ENCODE results near the gene DPP6. TPM values are rescaled to one million over a fixed set of nuclear protein-coding genes. Genes with fewer than 3 reads are reported as not detected.

The DPP6 gene
- total RNA-seq, 1 experiment from 2014 or later: not detected

DNA sequence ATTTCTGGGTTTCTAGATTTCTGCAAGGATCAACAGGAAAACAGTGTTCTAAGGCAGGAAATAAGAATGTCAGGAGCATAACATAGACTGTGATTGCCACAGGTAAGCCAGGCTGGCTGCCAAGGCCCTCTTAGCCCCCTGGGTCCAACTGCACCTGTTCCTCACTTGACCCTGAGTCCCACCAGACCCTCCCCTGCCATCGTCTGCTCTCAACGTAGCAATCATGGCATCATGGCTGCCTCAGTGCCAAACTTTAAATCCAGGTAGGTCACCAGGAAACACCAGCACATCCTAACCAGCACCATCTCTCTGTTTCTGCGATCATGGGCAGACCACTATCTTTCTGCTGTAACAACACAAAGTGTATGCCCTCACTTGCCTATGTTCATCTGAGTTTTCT, 683.6 kb downstream of the DPP6 start:
- no peaks in the 10 kb centered on the region for H4K20me1 ChIP-seq (ENCODE audit: low read length)
- H3K9me3 ChIP-seq (ENCODE audit: low read length): no peaks in the 10 kb centered on the region
- no peaks in the 10 kb centered on the region for H3K27me3 ChIP-seq (ENCODE audit: low read length)
- no peaks in the 10 kb centered on the region for H3K4me1 ChIP-seq (ENCODE audit: insufficient read depth, low read length)
- no peak overlapping the region for H2AFZ ChIP-seq (ENCODE audit: low read length)
- H3K9ac ChIP-seq (ENCODE audit: low read length): no peak overlapping the region
- H3K27ac ChIP-seq (ENCODE audit: low read length): no peak overlapping the region
- no peaks in the 10 kb centered on the region for H3F3A ChIP-seq (ENCODE audit: low read length, unreplicated experiment)
- ChIA-PET POLR2A (ENCODE audit: unreplicated experiment) (no interaction called here), CTCF (no interaction called here)
- no peaks in the 10 kb centered on the region for H3K79me2 ChIP-seq (ENCODE audit: low read length)
- TF ChIP-seq EZH2phosphoT487 (IDR thresholded peaks at IDR 0.05; ENCODE audit: borderline replicate concordance, low read length) (no peak), EZH2 (IDR thresholded peaks at IDR 0.05; ENCODE audit: low read length, unreplicated experiment) (no peak)
- TF ChIP-seq, protein P1, sequence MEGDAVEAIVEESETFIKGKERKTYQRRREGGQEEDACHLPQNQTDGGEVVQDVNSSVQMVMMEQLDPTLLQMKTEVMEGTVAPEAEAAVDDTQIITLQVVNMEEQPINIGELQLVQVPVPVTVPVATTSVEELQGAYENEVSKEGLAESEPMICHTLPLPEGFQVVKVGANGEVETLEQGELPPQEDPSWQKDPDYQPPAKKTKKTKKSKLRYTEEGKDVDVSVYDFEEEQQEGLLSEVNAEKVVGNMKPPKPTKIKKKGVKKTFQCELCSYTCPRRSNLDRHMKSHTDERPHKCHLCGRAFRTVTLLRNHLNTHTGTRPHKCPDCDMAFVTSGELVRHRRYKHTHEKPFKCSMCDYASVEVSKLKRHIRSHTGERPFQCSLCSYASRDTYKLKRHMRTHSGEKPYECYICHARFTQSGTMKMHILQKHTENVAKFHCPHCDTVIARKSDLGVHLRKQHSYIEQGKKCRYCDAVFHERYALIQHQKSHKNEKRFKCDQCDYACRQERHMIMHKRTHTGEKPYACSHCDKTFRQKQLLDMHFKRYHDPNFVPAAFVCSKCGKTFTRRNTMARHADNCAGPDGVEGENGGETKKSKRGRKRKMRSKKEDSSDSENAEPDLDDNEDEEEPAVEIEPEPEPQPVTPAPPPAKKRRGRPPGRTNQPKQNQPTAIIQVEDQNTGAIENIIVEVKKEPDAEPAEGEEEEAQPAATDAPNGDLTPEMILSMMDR (conservative IDR thresholded peaks at IDR 0.05; ENCODE audit: low read depth, low read length): no peak
- H3K4me2 ChIP-seq (ENCODE audit: low read length): no peak overlapping the region
- ATAC-seq (no peak), DNase-seq (no peak)
- intact Hi-C loops (cut with micrococcal nuclease): no loop called here
- BruUV-seq (replicated peaks): no TSS peak
- no peaks in the 10 kb centered on the region for H3K9me2 ChIP-seq (replicated peaks; ENCODE audit: low read length)
- no peak overlapping the region for H3K4me3 ChIP-seq (ENCODE audit: low read length)
- no peaks in the 10 kb centered on the region for H3K36me3 ChIP-seq (ENCODE audit: low read depth, low read length)

DNA sequence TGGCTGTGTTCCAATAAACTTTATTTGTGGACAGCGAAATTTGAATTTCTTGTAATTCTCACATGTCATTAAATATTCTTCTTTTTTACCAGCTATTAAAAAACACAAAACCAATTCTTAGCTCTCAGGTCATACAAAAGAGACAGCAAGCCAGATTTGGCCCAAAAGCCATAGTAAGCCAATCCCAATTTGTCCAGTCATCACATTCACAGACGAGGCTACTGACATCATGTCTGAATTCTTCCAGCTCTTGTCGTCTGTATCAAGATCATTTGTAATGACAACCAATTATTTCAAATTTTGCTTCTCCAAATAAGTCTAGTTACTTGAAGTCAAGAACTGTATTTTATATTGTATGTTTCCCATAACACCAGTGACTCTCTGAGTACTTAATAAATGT, 684.2 kb downstream of the DPP6 start:
- Histone ChIP-seq H3K27ac (ENCODE audit: low read length) (no peak overlapping the region), H3K4me3 (ENCODE audit: low read length) (no peak overlapping the region), H3K9me3 (ENCODE audit: low read length) (no peaks in the 10 kb centered on the region), H3K27me3 (ENCODE audit: low read length) (no peaks in the 10 kb centered on the region), H3K36me3 (ENCODE audit: low read depth, low read length) (no peaks in the 10 kb centered on the region), H4K20me1 (ENCODE audit: low read length) (no peaks in the 10 kb centered on the region), H3K9ac (ENCODE audit: low read length) (no peak overlapping the region), H3K9me2 (replicated peaks; ENCODE audit: low read length) (no peaks in the 10 kb centered on the region), H3K4me1 (ENCODE audit: insufficient read depth, low read length) (no peaks in the 10 kb centered on the region), H3K4me2 (ENCODE audit: low read length) (no peak overlapping the region), H3F3A (ENCODE audit: low read length, unreplicated experiment) (no peaks in the 10 kb centered on the region), H3K79me2 (ENCODE audit: low read length) (no peaks in the 10 kb centered on the region), H2AFZ (ENCODE audit: low read length) (no peak overlapping the region)
- intact Hi-C loops (cut with micrococcal nuclease): no loop called here
- no TSS peak for BruUV-seq (replicated peaks)
- DNase-seq (no peak), ATAC-seq (no peak)
- TF ChIP-seq EZH2phosphoT487 (IDR thresholded peaks at IDR 0.05; ENCODE audit: borderline replicate concordance, low read length) (no peak), EZH2 (IDR thresholded peaks at IDR 0.05; ENCODE audit: low read length, unreplicated experiment) (no peak)
- TF ChIP-seq, protein P1 (conservative IDR thresholded peaks at IDR 0.05; ENCODE audit: low read depth, low read length): no peak
- ChIA-PET POLR2A (ENCODE audit: unreplicated experiment) (no interaction called here), CTCF (no interaction called here)

DNA sequence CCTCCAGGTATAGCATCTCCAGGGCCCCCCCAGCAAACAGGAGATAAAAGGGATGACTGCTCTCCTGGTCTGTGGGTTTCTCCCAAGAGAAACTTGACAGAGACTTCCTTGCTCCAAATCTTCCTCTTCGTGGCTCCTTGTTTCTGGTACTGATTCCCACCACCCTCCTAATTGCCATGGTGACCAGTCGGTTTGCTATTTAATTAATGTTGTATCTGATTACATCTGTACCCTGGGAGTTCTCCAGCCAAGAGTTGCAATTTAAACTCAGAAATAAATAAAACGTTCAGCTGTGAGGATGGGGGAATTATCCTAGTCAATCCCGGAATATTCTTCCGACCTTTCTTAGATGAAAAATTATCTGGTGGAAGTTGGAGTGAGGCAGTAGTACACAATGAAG, 686.0 kb downstream of the DPP6 start:
- H3K79me2 ChIP-seq (ENCODE audit: low read length): no peaks in the 10 kb centered on the region
- H3K27ac ChIP-seq (ENCODE audit: low read length): no peak overlapping the region
- H3K4me2 ChIP-seq (ENCODE audit: low read length): no peak overlapping the region
- H3K36me3 ChIP-seq (ENCODE audit: low read depth, low read length): no peaks in the 10 kb centered on the region
- H4K20me1 ChIP-seq (ENCODE audit: low read length): no peaks in the 10 kb centered on the region
- H3K9me3 ChIP-seq (ENCODE audit: low read length): no peaks in the 10 kb centered on the region
- no peak overlapping the region for H3K4me3 ChIP-seq (ENCODE audit: low read length)
- no peak for TF ChIP-seq EZH2 (IDR thresholded peaks at IDR 0.05; ENCODE audit: low read length, unreplicated experiment)
- no peak for TF ChIP-seq EZH2phosphoT487 (IDR thresholded peaks at IDR 0.05; ENCODE audit: borderline replicate concordance, low read length)
- TF ChIP-seq, protein P1 (conservative IDR thresholded peaks at IDR 0.05; ENCODE audit: low read depth, low read length): no peak
- intact Hi-C loops (cut with micrococcal nuclease): no loop called here
- H3K9ac ChIP-seq (ENCODE audit: low read length): no peak overlapping the region
- CTCF ChIA-PET: no interaction called here
- H3K4me1 ChIP-seq (ENCODE audit: insufficient read depth, low read length): no peaks in the 10 kb centered on the region
- ATAC-seq (no peak), DNase-seq (no peak)
- H3F3A ChIP-seq (ENCODE audit: low read length, unreplicated experiment): no peaks in the 10 kb centered on the region
- no peak overlapping the region for H2AFZ ChIP-seq (ENCODE audit: low read length)
- H3K9me2 ChIP-seq (replicated peaks; ENCODE audit: low read length): no peaks in the 10 kb centered on the region
- BruUV-seq (replicated peaks): no TSS peak
- POLR2A ChIA-PET (ENCODE audit: unreplicated experiment): no interaction called here
- peaks cover 10% of the 10 kb centered on the region for H3K27me3 ChIP-seq (ENCODE audit: low read length)
